GM21526 (cell line): Measurements from ENCODE around the gene BSCL2.
"Not testable (repeated sequence)": the region's sequence is repeated elsewhere in the genome, so short reads cannot be mapped to it uniquely, and the experiment has no call there.

Source experiments
- ATAC-seq: cut with Tn5 transposase; IDR thresholded peaks from one replicate; pipeline ENCODE4 v1.9.1; 2021; ENCODE audit warnings: moderate library complexity; ENCODE audit not compliant: unreplicated experiment, low FRiP score

BSCL2 gene

GRCh38 chr11:62707277-62707861, at the start of gene BSCL2, which contains the start of gene GNG3:
Gene BSCL2, minus strand, starts transcription at chr11:62707424. Its CDS starts 229 bp downstream, at chr11:62707195.
Gene GNG3, plus strand, starts transcription at chr11:62707676. Its CDS starts 620 bp downstream, at chr11:62708296.
- no peak for ATAC-seq

GRCh38 chr11:62755086-62755615, 47.9 kb upstream of the BSCL2 start:
- no peak for ATAC-seq

GRCh38 chr11:62753736-62754603, 46.7 kb upstream of the BSCL2 start, which contains the start of gene ZBTB3:
Gene ZBTB3, minus strand, starts transcription at chr11:62754160. Its CDS starts 496 bp downstream, at chr11:62753664.
- ATAC-seq = peak; percentile 86

- ATAC-seq = peak; percentile 6
These were observed 45.9 kb upstream of the BSCL2 start for GRCh38 chr11:62752994-62753735.

GRCh38 chr11:62752177-62752785, 45.1 kb upstream of the BSCL2 start:
- ATAC-seq = no peak

GRCh38 chr11:62749931-62750330, 42.7 kb upstream of the BSCL2 start:
- not testable (repeated sequence) for ATAC-seq

GRCh38 chr11:62747475-62748160, 40.4 kb upstream of the BSCL2 start:
- no peak for ATAC-seq

- ATAC-seq = no peak
These were observed 30.0 kb upstream of the BSCL2 start for GRCh38 chr11:62737196-62737595.

- no peak for ATAC-seq
These were observed 25.6 kb upstream of the BSCL2 start for GRCh38 chr11:62732830-62733229.

GRCh38 chr11:62730076-62730475, 22.9 kb upstream of the BSCL2 start:
- ATAC-seq = not testable (repeated sequence)

- ATAC-seq = peak; percentile 15
These were observed 21.2 kb upstream of the BSCL2 start, which contains the start of gene TTC9C for GRCh38 chr11:62728171-62728988. Gene TTC9C, plus strand, starts transcription at chr11:62728486. Its CDS starts 363 bp downstream, at chr11:62728849.

- ATAC-seq = peak; percentile 48
These were observed 20.6 kb upstream of the BSCL2 start for GRCh38 chr11:62727872-62728170.

- peak; percentile 58 for ATAC-seq
These were observed 20.1 kb upstream of the BSCL2 start, which contains the start of gene HNRNPUL2 for GRCh38 chr11:62727165-62727871. Gene HNRNPUL2, minus strand, starts transcription at chr11:62727457. Its CDS starts 301 bp downstream, at chr11:62727156.

- peak; percentile 0 for ATAC-seq
These were observed 19.6 kb upstream of the BSCL2 start for GRCh38 chr11:62726915-62727164.

GRCh38 chr11:62726156-62726914, 19.1 kb upstream of the BSCL2 start:
- peak; percentile 1 for ATAC-seq

GRCh38 chr11:62725646-62726045, 18.4 kb upstream of the BSCL2 start:
- no peak for ATAC-seq

GRCh38 chr11:62724171-62724570, 16.9 kb upstream of the BSCL2 start:
- ATAC-seq = no peak

GRCh38 chr11:62721994-62722393, 14.8 kb upstream of the BSCL2 start:
- no peak for ATAC-seq
